ENCODE data around the gene TMEM201. TPM values are rescaled to one million over a fixed set of nuclear protein-coding genes. Genes with fewer than 3 reads are reported as not detected.

Gene TMEM201
- total and polyA plus RNA-seq, 2 of the 8 experiments (the other 6 are each of a cell fraction or from before 2014, with no cell fraction given): 8.2 to 27.1 TPM

- FAIRE-seq: no peak
- no peak overlapping the region for H2AFZ ChIP-seq (ENCODE audit: low read length)
- TF ChIP-seq MAFK (IDR thresholded peaks at IDR 0.05; ENCODE audit: low read depth, low read length) (no peak), POLR2AphosphoS5 (IDR thresholded peaks at IDR 0.05; ENCODE audit: low read depth, low read length) (no peak), KDM1A (IDR thresholded peaks at IDR 0.05; ENCODE audit: borderline replicate concordance, low read length) (no peak)
Observed at GRCh38 chr1:9658199-9658598, 69.5 kb downstream of the TMEM201 start.

More at GRCh38 chr1:9658199-9658598, 69.5 kb downstream of the TMEM201 start:
- H2BK20ac ChIP-seq (ENCODE audit: low read length): no peak overlapping the region
- H3K4me2 ChIP-seq (ENCODE audit: insufficient read depth in 1 of 2, low read depth in 2 of 2, low read length in 2 of 2): no peak overlapping the region
- H4K20me1 ChIP-seq (replicated peaks in 1 of 2; ENCODE audit: control insufficient read depth in 1 of 2, insufficient read depth in 2 of 2, low read length in 2 of 2): no peaks in the 10 kb centered on the region
- WGBS, 2 experiments (ENCODE audit: extremely low coverage in 1 of 2, insufficient coverage in 1 of 2, insufficient read length in 1 of 2, insufficient replicate concordance in 2 of 2, low coverage in 1 of 2, low lambda C conversion rate in 2 of 2, missing lambda C conversion rate in 1 of 2): 93% methylated on average over 3 of the region's 4 CpGs; no CpG with 5 or more reads in 1 of the 2 experiments
- no peaks in the 10 kb centered on the region for H3K23me2 ChIP-seq (ENCODE audit: low read depth, low read length)
- no peak overlapping the region for H4K8ac ChIP-seq (ENCODE audit: extremely low read depth, insufficient read depth, low read length)
- H3K23ac ChIP-seq (ENCODE audit: insufficient read length): no peak overlapping the region
- no peak overlapping the region for H2BK12ac ChIP-seq (ENCODE audit: low read depth, low read length)
- no peak overlapping the region for H3K27ac ChIP-seq (ENCODE audit: low read depth, low read length)
- ChIA-PET CTCF (ENCODE audit: partially characterized antibody) (interaction anchor here (0.6 to 2.7 kb wide), 3 partner anchors 22 to 169 kb away, joined by 3 to 10 read pairs (median 3); no protein-coding TSS in a partner anchor), POLR2A (ENCODE audit: partially characterized antibody) (interaction anchor here (0.8 kb wide), 1 partner anchor 57 kb away, joined by 3 read pairs; no protein-coding TSS in a partner anchor)
- no peak overlapping the region for H4K91ac ChIP-seq (replicated peaks; ENCODE audit: insufficient read length, low read length)
- H3K9ac ChIP-seq (replicated peaks in 1 of 4; ENCODE audit: extremely low read depth in 1 of 4, low read depth in 3 of 4, low read length in 3 of 4): no peak overlapping the region
- no peak overlapping the region for H3K4me3 ChIP-seq (ENCODE audit: extremely low read depth in 1 of 4, insufficient read depth in 2 of 4, low read depth in 3 of 4, low read length in 4 of 4)
- H3K4me1 ChIP-seq (replicated peaks in 1 of 4; ENCODE audit: control insufficient read depth in 3 of 4, insufficient read depth in 4 of 4, low read length in 3 of 4): no peaks in the 10 kb centered on the region; a peak in 1 of 7 replicates
- no peak overlapping the region for H2BK120ac ChIP-seq (replicated peaks; ENCODE audit: low read depth, low read length)
- no peak overlapping the region for H3K4ac ChIP-seq (replicated peaks; ENCODE audit: insufficient read length, low read depth, low read length)
- no peak overlapping the region for H3K18ac ChIP-seq (ENCODE audit: extremely low read depth, low read length)
- no peaks in the 10 kb centered on the region for H3K9me3 ChIP-seq (ENCODE audit: insufficient read depth in 2 of 2, low read depth in 1 of 2, low read length in 1 of 2)
- H3K79me1 ChIP-seq (ENCODE audit: low read depth, low read length): no peaks in the 10 kb centered on the region
- no peak overlapping the region for H2BK5ac ChIP-seq (ENCODE audit: low read depth, low read length)
- H3K14ac ChIP-seq (ENCODE audit: insufficient read length): no peak overlapping the region
- H2AK5ac ChIP-seq (ENCODE audit: low read depth, low read length): no peak overlapping the region
- no peaks in the 10 kb centered on the region for H3K79me2 ChIP-seq (ENCODE audit: control insufficient read depth in 1 of 2, insufficient read depth in 2 of 2, low read length in 2 of 2)
- no peak overlapping the region for H4K5ac ChIP-seq (ENCODE audit: insufficient read length, low read depth, low read length)
- no peak overlapping the region for H3K56ac ChIP-seq (replicated peaks; ENCODE audit: insufficient read length, low read depth, low read length)
- no peaks in the 10 kb centered on the region for H3K36me3 ChIP-seq (ENCODE audit: control insufficient read depth in 2 of 4, insufficient read depth in 4 of 4, low read length in 3 of 4)
- H3K27me3 ChIP-seq (replicated peaks in 1 of 4; ENCODE audit: control insufficient read depth in 3 of 4, extremely low read depth in 1 of 4, insufficient read depth in 3 of 4, low read length in 3 of 4): peaks cover 0 to 8% (median 5%) of the 10 kb centered on the region in 4 experiments; a peak in 5 of 7 replicates
- no peak overlapping the region for H2BK15ac ChIP-seq (ENCODE audit: low read length)
- no peak for DNase-seq (ENCODE audit: low read depth in 1 of 2, low spot score in 2 of 2)
